Psoas muscle (tissue), 8 donors: ENCODE measurements around the gene PEX5L. TPM values are rescaled to one million over a fixed set of nuclear protein-coding genes. Genes with fewer than 3 reads are reported as not detected.

Experiments
- ATAC-seq, 4 donors: fragments of 200-7000 bp; cut with Tn5 transposase; one replicate each; pipeline ENCODE4 v1.9.1; 2020; ENCODE audit warnings: moderate library complexity in 3 of 4, mild to moderate bottlenecking in 2 of 4
- DNase-seq, 2 donors: peaks; one replicate each; pipeline ENCODE4 v3.0.0-alpha.2; 2020
- H3K27ac ChIP-seq: fragments of 200-600 bp; one replicate; pipeline ENCODE4 v1.8.0; 2022
- H3K27me3 ChIP-seq, 3 donors: fragments of 200-600 bp in 1 of 3; one replicate each; pipeline versions ENCODE4 v1.6.1 to v1.8.0; 2013 to 2022; ENCODE audit warnings: low read length in 2 of 3, mild to moderate bottlenecking in 2 of 3, moderate library complexity in 1 of 3; ENCODE audit not compliant: insufficient read depth in 3 of 3
- H3K36me3 ChIP-seq, 2 donors: fragments of 200-600 bp in 1 of 2; one replicate each; pipeline versions ENCODE4 v1.6.1 to v1.8.0; 2013 to 2022; ENCODE audit warnings: low read depth in 1 of 2, mild to moderate bottlenecking in 1 of 2, moderate library complexity in 1 of 2; ENCODE audit not compliant: insufficient read depth in 1 of 2
- H3K4me1 ChIP-seq: fragments of 200-600 bp; one replicate; pipeline ENCODE4 v1.8.0; 2022
- H3K4me3 ChIP-seq: fragments of 200-600 bp; one replicate; pipeline ENCODE4 v1.8.0; 2022; ENCODE audit warnings: mild to moderate bottlenecking
- H3K9me3 ChIP-seq: fragments of 200-600 bp; one replicate; pipeline ENCODE4 v1.8.0; 2022
- CTCF ChIP-seq: fragments of 200-600 bp; IDR thresholded peaks from one replicate; pipeline ENCODE4 v1.8.0; 2022; ENCODE audit warnings: antibody characterized with exemption
- WGBS, 3 donors: extraction: QIAGEN DNeasy Blood & Tissue Kit; methylation state at CpG; one replicate each; pipeline versions ENCODE4 v1.1.6 to v1.1.7; 2013; 5-methylcytosine and 5-hydroxymethylcytosine counted together
- intact Hi-C, 2 donors: fragments of 100-400 bp; cut with DNase I; formaldehyde crosslinking; loops; one replicate each; pipeline versions ENCODE4 v1.11.0 to v1.14.2; 2022
- polyA plus RNA-seq, 3 donors: library from polyadenylated mRNA; stranded (reverse); fragments of 200-250 nt; gene quantifications; one replicate each; pipeline ENCODE4 v1.2.3, GENCODE V29; 2013
- total RNA-seq, 4 donors: library from RNA; stranded (reverse); fragmentation: NEBNext Ultra II Directional in 2 of 4; extraction: Animal tissue kit (Norgen Biotek cat#: 25700) in 2 of 4; gene quantifications; one replicate each; pipeline versions ENCODE4 v1.2.1 to v1.2.4, GENCODE V29; 2021 to 2023
- donor health status: healthy with polysubstance abuse.
- donor health status: DM: no; HTN: no; CAD: no; lungs with moderate emphysema.
- donor health status: Bipolar disorder and iron deficiency.
- donor health status: healthy.
- donor health status: DM: yes; HTN: yes; CAD: no.
- donor health status: DM: no; HTN: no; CAD: no.
- donor health status: DM: no; HTN: no; CAD: no.
- donor health status: DM: yes; HTN: yes; CAD: no.

The PEX5L gene
- total and polyA plus RNA-seq, 7 donors = 0.14 TPM; not detected in 6

GRCh38 chr3:179865861-179866505 lies 170.8 kb downstream of the PEX5L start:
- 59 to 66% (median 60%) methylated on average over 5 of the region's 5 CpGs for WGBS, 3 donors
- ATAC-seq = no peak

GRCh38 chr3:179861953-179862352 lies 174.8 kb downstream of the PEX5L start:
- ATAC-seq (no peak), DNase-seq (no peak)
- TF ChIP-seq CTCF = no peak
- intact Hi-C loops = no loop called here
- Histone ChIP-seq H3K36me3 (no peaks in the 10 kb centered on the region), H3K9me3 (no peaks in the 10 kb centered on the region), H3K4me1 (no peaks in the 10 kb centered on the region), H3K4me3 (no peak overlapping the region), H3K27me3 (no peaks in the 10 kb centered on the region), H3K27ac (no peak overlapping the region)
- WGBS, 3 donors = 71 to 81% (median 81%) methylated on average over 4 of the region's 4 CpGs

More at GRCh38 chr3:179865861-179866505, 170.8 kb downstream of the PEX5L start:
- no peak for DNase-seq
- no peaks in the 10 kb centered on the region for H3K36me3 ChIP-seq
- intact Hi-C loops = no loop called here
- TF ChIP-seq CTCF = no peak
- H3K9me3 ChIP-seq = no peaks in the 10 kb centered on the region
- no peak overlapping the region for H3K4me3 ChIP-seq
- H3K4me1 ChIP-seq = no peaks in the 10 kb centered on the region
- H3K27ac ChIP-seq = no peak overlapping the region
- H3K27me3 ChIP-seq = no peaks in the 10 kb centered on the region

- 94 to 99% (median 96%) methylated on average over 5 of the region's 5 CpGs for WGBS, 3 donors
- Histone ChIP-seq H3K9me3 (no peaks in the 10 kb centered on the region), H3K36me3 (no peaks in the 10 kb centered on the region), H3K4me1 (no peaks in the 10 kb centered on the region), H3K27me3 (no peaks in the 10 kb centered on the region), H3K4me3 (no peak overlapping the region), H3K27ac (no peak overlapping the region)
- no peak for DNase-seq
- no peak for TF ChIP-seq CTCF
- intact Hi-C loops = no loop called here
- ATAC-seq = no peak
Measured at GRCh38 chr3:179861292-179861691, 175.4 kb downstream of the PEX5L start.

GRCh38 chr3:179860275-179861107 lies 176.2 kb downstream of the PEX5L start:
- no peak for ATAC-seq
- WGBS, 3 donors = 78 to 82% (median 80%) methylated on average over 11 of the region's 11 CpGs
- no peak for TF ChIP-seq CTCF
- no peak for DNase-seq
- H3K4me3 ChIP-seq = no peak overlapping the region
- no peaks in the 10 kb centered on the region for H3K36me3 ChIP-seq
- H3K9me3 ChIP-seq = no peaks in the 10 kb centered on the region
- H3K27me3 ChIP-seq = no peaks in the 10 kb centered on the region
- H3K4me1 ChIP-seq = no peaks in the 10 kb centered on the region
- no peak overlapping the region for H3K27ac ChIP-seq
- intact Hi-C loops = no loop called here
